Limb (tissue), 2 donors: ENCODE results near the gene PCSK2.
A peak's percentile ranks its signal among the peaks of the same experiment; 100 is the strongest.

Source experiments
- DNase-seq, 2 donors: peaks; one replicate each; pipeline ENCODE4 v3.0.0-alpha.2; 2016; ENCODE audit errors: extremely low spot score in 2 of 2

The PCSK2 gene

DNA sequence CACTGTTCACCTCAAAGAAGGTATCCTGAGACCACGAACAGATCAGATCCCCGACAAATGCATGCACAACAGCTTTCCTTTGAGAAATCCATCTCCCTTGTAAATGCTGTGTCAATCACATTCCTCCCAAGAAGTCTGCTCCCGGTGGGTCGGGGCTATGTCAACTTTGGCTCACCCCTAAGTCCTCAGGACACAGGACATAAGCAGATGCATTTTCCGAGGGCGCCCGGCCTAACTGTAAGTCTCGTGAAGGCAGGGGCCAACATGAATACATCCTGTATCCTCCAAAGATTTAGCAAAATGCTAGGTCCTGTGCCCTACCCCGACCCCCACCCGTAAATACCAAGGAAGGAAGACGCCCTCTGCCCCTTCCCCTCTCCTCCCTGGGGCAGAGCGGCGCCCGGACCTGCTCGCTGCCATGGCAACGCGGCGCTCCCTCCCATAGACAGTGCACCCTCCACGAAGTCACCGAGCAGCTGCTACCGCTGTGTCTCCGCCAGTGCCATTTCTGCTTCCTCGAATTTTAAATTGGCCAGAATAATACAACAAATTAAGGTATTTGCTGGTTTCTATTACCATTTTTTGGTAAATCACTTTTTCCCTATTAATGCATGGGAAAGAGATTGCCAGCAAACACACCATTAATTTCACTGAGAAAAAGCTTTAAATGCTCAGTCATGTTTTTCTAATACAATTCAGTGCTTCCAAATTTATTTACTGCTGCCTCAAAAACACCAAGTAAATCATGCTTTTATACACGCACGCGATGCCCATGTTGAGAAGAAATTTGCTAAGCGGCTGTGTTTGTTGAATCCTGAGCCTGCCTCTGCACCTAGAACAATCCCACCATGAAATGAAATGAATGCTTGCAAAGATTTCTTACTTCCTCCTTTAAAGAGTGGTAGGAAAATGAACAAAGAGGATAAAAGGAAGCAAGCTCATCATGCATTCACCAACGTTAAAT is 100.6 kb downstream of the PCSK2 start:
- peak in 1 of 2 donors; percentile 53 for DNase-seq

DNA sequence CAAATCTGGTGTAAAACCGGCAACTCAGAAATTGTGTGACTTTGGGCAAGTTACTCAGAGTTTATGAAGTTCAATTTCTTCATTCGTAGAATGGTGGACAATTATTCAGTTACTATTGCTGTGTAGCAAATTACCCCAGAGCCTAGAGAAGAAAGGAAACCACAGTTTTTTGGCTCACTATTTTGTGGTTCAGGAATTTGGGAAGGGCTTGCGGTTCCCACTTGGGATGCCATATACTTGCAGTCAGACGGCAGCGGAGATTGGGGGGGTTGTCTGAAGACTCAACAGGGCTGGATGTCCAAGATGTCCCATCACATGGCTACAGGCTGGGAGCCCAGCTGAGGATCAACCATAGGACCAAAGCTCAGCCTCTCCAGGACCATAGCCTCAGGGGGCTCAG is 108.1 kb downstream of the PCSK2 start:
- no peak for DNase-seq

DNA sequence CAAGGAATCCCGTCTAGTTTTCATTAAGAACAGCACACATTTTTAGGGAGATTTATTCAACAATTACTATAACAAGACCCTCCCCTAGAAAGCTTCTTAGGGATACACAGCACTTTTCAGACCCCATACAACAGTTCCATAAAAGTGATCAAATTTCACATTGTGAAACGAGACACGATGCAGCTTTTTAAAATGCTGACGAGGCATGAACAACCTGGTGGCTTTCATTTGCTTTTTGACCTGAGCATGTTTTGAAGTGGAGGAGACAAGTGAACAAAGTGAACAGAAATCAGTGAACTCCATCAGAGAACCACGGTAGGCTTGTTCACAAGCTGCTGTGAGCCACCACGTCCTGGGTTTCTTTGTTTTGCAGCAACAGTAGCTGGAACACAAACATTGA is 112.2 kb downstream of the PCSK2 start:
- DNase-seq = no peak

DNA sequence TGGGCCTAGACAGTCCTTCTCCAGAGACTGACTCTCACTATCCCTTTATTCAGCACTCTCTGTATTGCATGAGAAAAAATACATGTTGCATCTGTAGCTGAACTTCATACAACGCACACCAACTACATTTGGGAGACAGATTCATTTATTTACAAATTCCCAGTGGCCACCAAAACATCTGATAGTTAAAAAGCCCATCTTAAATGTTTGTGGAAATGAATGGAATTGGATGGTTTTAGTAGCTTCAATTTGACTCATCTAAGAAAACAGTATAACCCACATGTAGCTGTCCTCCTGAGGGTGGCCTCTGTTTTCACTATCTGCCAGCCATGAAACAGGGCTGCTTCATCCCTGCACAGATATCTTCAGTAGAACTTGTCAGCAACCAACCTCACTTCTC is 116.3 kb downstream of the PCSK2 start:
- no peak for DNase-seq

DNA sequence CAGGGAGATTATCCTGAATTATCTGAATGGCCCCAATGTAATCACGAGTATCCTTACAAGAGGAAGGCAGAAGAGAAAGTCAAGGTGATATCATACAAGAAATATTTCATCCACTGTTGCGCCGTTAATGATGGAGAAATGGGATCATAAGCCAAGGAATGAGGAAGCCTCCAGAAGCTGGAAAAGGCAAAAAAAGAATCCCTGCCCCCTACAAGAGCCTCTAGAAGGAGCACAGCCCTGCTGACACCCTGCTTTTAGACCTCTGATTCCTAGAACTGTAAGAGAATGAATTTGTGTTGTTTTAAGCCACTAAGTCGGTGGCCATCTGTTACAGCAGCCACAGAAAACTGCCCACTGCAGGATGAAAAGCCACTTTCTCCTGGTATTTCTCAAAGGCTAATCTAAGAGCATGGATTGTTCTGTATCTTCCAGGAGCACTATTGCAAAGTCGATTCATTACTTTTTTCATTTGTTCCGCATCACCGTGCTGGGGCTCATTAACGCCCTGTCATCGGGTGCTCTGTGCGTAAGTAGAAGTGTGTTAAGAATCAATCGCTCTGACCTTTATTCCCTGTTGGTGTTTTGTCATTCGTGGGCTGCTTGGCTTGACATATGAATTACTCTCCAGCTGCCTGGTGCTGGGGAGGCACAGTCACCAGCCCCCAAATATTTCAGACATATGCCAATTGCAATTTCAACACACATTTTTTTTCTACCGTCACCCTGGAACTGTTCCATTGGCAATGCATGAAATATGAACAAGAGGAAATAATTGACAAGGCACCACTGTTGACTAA is 117.0 kb downstream of the PCSK2 start:
- DNase-seq = peak in 1 of 2 donors; percentile 18

DNA sequence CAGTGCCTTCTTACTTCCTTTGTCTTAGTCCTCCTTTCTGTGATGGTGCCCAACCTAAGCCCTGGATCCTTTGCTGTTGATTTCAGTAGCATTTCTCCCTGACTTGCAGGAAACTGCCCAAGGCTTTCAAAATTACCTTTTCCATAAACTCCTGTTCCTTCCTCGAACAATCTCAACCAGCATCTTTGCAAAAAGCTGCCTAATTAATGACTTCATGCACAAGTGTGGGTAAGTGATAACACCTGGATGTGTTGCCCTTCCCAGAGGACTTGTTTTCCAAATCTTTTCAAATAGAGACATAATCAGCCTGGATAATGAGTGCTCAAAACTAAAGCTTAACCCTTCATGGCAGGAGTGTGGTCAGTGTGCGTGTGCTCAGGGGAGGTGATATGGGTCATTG is 118.0 kb downstream of the PCSK2 start:
- DNase-seq = no peak

DNA sequence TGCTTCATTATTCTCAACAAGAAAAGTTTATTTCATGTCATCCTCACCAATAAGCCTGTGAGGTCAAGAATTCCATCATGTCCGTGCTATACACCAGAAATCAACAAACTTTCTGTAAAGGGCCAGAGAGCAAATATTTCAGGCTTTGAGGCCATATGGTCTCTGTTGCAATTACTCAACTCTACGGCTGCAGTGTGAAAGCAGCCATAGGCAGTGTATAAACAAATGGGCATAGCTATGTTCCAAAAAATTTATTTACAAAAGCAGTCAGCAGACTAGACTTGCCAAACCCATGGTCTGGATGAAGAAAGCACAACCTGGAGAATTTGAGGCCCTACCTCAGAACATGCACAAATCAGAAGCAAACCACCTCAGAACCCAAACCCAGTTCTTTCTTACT is 118.5 kb downstream of the PCSK2 start:
- DNase-seq = no peak

DNA sequence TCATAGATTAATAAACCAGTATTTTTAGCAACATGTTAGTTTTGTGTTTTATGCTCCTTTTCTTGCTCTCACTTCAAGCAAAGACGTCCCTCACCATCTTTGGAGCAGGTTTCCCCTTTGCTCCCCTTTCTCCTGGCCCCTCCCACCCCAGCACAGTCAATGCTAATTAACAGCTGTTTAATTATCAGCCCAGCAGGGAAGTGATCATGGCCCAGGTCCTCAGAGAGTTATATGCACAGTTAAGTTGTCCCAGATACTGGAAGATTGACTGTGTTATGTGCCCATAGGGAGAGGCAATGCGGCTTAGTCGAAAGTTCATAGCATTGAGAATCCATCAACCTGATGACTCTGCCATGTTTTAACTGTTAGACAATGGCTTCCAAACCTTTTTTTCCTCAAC is 123.5 kb downstream of the PCSK2 start:
- no peak for DNase-seq

DNA sequence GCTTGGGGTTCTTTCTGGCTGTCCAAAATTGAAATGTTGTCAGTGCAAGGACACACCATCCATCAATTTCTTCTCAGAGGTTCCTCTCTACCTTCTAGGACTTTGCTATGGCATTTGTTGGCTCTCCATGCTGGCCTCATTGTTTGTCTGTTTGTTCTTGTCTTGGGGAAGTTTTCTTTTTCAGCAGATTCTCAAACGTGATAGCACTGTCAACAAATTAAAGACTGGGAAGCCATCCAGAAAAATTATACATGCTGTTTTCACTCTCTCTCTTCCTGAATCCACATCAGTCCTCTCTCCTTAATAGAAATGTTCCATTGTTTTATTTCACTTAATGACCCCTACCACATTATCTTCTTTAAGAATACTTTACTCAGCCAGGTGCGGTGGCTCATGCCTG is 130.4 kb downstream of the PCSK2 start:
- no peak for DNase-seq

DNA sequence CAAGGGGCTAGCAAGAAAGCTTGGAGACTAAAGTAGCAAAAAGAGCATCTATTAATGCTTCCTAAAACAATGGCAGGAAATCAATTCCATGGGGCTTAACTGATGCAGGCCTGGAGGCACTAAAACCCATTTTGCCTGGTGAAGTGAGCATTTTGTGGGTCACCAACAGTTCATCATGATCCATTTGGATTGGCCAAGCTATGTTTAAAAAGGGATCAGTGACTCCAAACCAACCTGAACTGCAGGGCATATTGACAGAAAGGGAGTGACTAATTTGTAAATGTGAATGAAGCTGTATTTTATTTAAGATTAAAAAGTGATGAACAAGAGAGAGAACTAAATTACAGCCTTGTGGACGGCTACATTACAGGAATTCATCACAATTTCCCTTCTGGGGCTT is 132.0 kb downstream of the PCSK2 start:
- no peak for DNase-seq

DNA sequence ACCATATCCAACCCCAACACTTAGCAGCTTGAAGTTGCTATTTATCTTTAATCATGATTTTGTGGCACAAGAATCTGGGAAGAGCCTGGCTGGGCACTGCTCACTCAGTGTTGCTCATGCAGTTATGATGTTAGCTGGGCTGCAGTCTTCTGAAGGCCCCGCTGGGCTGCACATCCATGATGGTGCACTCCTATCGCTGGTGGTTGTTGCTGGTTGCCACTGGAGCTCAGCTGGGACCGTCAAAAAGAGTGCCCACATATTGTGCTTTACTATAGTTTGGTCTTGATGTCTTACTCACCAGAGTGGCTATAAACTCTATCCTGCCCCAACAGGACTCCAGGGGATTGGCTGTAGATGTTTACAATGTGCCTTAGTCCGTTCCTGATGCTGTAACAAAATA is 137.8 kb downstream of the PCSK2 start:
- DNase-seq = no peak

DNA sequence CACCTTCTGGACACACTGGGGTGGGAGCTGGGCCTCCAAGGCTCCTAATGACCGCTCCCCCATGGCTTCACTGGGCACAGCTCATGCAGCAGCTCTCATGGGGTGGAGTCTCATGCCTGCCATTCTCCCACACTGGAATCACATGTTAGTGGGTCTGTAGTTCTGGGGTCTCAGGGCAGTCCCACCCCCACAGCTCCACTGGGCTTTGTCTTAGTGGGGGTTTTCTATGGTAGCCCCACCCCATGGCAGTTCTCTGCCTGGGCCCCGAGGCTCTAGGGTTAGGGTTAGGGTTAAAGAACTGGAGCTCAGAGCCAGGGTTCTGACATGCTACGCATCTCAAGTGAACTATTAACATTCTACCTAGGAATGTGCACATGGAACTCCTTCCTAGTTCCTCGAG is 139.0 kb downstream of the PCSK2 start:
- no peak for DNase-seq

DNA sequence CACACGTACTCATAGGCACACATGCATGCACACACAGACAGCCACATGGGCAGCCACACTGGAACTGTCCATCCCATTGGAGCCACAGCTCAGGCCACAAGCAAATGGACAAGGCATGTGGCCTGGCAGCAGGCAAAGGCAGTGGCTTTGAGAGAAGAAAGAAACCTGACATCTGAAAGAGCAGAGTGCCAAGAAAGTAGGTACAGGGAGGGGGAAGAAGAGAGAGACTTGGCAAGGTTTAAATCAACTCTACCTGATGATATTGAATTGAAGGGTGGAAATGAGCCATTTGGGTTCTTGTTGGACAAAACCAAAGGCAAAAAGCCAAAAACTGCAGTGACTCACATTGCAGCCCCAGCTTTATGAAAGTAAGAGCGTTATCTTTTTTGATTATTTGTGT is 142.7 kb downstream of the PCSK2 start:
- DNase-seq = no peak

DNA sequence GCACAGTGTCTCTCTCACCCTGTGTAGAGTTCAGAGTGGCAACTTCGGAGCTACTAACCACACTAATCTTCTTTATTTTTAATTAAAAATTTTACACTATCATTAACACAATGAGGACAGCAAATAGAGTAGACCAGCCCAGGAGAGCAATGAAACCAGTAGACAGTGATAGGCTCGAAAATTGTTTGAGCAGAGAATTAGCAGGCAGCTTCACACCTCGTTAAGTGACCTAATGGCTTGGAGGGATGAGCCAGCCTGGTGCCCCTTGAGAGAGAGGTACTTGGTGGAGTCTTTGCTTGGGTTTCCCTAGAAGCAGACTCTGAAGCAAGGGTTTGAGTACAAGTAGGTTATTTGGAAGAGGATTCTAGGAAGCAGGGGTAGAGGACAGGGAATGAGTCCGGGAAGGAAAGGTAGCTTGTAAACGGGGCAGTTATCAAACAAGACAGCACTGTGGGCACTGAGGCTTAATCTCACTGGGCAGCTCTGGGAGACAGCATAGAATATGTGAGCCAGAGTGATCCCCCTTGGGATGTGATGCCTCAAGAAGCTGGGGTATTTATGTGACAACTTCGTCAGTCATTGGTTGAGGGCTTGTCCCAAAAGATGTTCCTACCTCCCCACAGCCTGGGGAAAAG is 146.1 kb downstream of the PCSK2 start:
- DNase-seq = no peak

DNA sequence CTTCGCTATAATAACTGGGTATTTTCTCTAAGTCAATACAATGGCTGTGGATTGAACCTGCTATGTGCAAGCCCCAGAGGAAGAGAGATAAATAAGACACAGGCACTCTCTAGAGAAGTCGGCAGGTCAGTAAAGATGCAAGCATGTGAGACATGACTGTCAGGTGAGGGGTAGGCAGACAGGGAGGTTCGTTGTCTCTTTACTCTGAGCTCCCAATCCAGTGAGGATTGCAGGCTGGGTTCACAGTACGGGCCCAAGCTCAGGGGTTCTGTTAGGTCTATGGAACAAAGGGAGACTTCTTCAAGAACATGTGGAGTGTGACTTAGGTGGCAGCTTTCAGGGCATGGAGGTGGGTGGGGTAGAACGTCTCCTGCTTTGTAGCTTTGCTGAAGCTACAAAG is 147.2 kb downstream of the PCSK2 start:
- DNase-seq = no peak

DNA sequence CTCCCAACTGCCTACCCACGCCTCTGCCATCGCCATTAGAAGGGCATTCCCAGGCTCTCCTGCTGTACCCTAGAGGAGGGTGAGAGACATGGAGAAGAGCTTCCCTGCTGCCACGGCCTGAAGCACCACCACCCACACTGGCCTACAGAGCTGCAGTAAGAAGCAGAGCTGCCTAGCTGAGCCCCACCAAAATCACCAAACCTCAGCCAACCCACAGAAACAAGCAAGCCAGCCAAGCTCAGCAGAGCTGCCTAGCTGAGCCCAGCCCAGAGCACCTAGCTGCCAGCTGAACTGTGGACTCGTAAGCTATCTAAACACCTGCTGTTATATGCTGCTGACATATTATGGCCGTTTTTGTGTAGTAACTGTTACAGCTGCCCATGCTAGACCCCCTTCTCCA is 149.2 kb downstream of the PCSK2 start:
- DNase-seq = no peak

DNA sequence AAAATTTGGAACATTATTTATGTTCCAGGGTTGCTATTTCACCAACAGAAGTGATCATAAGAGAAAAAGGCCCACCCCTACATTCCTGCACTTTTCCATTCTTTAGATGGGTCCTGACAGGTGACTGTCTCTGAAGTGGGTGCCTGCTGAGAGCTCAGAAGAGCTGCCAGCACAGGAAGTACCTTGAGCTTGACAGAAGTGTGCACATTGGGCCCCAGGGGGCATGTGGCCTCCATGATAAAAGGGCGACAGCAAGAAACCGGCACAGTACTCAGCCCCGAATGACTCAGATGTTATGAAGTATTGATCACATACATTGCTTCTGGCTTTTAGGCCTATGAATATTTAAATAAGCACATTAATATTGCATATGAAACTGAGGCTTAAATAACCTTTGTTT is 150.4 kb downstream of the PCSK2 start:
- DNase-seq = no peak

DNA sequence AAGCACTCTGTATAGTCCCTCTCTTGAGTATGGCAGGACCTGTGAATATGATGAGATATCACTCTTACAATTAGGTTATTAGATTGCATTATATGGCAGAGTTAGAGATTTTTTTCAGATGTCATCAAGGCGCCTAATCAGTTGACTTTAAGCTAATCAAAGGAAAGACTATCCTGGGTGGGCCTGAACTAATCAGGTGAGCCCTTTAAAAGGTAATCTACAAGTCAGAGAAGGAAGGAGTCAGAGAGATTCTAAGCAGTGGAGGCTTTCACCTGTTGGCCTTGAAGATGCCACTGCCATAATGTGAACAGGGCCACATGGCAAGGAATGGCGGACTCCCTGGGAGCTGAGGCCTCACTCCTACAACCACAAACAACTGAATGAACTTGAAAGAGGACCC is 152.8 kb downstream of the PCSK2 start:
- DNase-seq = no peak

DNA sequence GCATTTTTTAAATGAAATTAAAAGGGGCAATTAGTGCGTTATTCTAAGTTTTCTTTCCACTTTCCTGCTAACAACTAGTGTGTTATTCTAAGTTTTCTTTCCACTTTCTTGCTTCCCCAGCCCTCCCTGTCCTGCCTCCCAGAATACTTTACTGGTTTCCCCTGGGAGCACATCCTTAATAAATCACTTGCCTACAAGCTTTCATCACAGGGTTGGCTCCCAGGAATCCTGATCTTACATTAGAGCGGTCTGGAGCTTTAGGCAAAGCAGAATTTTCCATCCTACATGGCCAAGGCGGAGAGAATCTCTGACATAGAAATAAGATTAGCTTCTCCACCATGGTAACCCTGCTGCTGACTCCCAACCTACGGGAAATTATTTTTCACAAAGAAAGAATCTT is 154.0 kb downstream of the PCSK2 start:
- DNase-seq = peak in 1 of 2 donors; percentile 17

DNA sequence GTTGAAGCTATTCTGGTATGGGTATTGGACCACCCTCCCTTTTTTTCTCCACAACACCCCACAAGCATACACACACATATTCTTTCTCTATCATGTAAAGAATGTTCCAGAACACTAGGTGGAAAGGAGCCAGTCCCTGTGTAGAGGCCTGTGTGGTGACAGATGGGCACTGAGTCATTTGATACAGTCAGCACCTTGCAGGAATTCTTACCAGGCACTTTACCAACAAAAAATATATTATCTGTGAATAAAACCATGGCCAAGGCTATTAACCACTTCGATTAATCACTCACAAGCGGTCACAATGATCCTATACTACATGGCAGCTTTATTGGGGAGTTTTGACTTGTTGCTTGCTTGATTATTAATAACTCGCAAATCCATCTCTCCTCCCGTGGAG is 154.9 kb downstream of the PCSK2 start:
- DNase-seq = no peak

DNA sequence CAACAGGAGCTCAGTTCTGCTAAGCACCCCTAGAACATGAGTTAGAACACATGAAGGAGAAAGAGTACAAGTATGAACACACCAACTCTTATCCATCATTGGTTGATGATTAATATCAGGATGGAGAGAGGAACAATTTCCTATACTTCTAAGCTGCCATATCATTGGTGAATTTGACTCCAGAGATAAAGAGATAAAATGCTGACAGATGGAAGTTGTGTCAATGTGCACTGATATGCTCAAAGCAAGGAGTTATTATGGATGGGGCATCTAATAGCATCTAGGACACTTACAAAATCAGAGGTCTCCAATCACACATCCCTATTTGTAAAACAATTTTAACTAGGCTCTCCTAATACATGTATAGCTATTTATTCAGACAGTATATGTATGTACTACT is 159.0 kb downstream of the PCSK2 start:
- no peak for DNase-seq

DNA sequence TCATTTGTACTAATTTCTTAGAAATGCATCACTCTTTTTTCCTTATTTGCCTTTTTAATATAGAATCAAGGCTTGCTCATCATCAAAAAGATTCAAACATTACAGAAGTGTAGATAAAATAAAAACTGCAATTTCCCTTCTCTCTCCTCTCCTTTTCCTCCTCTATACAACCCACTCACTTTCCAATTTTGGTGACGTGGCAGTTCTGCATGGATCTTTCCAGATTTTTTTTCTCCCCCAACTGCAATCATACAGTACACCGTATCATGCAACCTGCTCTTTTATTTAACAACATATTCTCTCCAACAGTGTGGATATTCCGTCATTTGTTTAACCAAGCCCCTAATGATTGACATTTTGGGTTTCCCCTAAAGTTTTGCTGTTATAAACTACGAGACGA is 163.8 kb downstream of the PCSK2 start:
- no peak for DNase-seq
